Mucosa of gallbladder (tissue), 1 donor: ENCODE data around the gene GPR157. TPM values are rescaled to one million over a fixed set of nuclear protein-coding genes. Genes with fewer than 3 reads are reported as not detected.

Experiments
- DNase-seq: peaks from one replicate; pipeline ENCODE4 v3.0.0-alpha.2; 2020; ENCODE audit warnings: low spot score
- total RNA-seq: library from RNA; stranded (reverse); gene quantifications from one replicate; pipeline ENCODE4 v1.2.1, GENCODE V29; 2021
- donor health status: DM: no; HTN: no; CAD: no.

GPR157 gene
- total RNA-seq, 1 donor from 2014 or later: 8.3 TPM

- DNase-seq: no peak
These were observed 41.3 kb downstream of the GPR157 start for GRCh38 chr1:9087411-9088125.

GRCh38 chr1:9086796-9087195 is 42.1 kb downstream of the GPR157 start:
- DNase-seq: no peak

- no peak for DNase-seq
These were observed 42.9 kb downstream of the GPR157 start for GRCh38 chr1:9086045-9086444.

GRCh38 chr1:9085306-9085940 is 43.5 kb downstream of the GPR157 start:
- DNase-seq: no peak

GRCh38 chr1:9084906-9085305 is 44.0 kb downstream of the GPR157 start:
- no peak for DNase-seq

GRCh38 chr1:9081473-9081872 is 47.4 kb downstream of the GPR157 start:
- no peak for DNase-seq

GRCh38 chr1:9080705-9081291 is 48.1 kb downstream of the GPR157 start:
- DNase-seq: no peak

- DNase-seq: no peak
These were observed 48.8 kb downstream of the GPR157 start for GRCh38 chr1:9079988-9080704.

- DNase-seq: peak; percentile 25
These were observed 50.0 kb downstream of the GPR157 start for GRCh38 chr1:9078752-9079500.

- no peak for DNase-seq
These were observed 50.7 kb downstream of the GPR157 start for GRCh38 chr1:9078015-9078751.

- no peak for DNase-seq
These were observed 53.9 kb downstream of the GPR157 start for GRCh38 chr1:9075022-9075421.

- DNase-seq: no peak
These were observed 55.8 kb downstream of the GPR157 start for GRCh38 chr1:9073143-9073542.

GRCh38 chr1:9071554-9072235 is 57.2 kb downstream of the GPR157 start:
- DNase-seq: no peak

- DNase-seq: no peak
These were observed 58.4 kb downstream of the GPR157 start for GRCh38 chr1:9070486-9070885.

- no peak for DNase-seq
These were observed 59.4 kb downstream of the GPR157 start, which contains the start of gene SLC2A5 for GRCh38 chr1:9069326-9070100. TSS of gene SLC2A5 (minus strand) at chr1:9069635. CDS start at chr1:9069536, 99 bp downstream.

GRCh38 chr1:9068981-9069325 is 59.9 kb downstream of the GPR157 start:
- no peak for DNase-seq

GRCh38 chr1:9066945-9067807 is 61.7 kb downstream of the GPR157 start:
- peak; percentile 44 for DNase-seq

- no peak for DNase-seq
These were observed 63.6 kb downstream of the GPR157 start for GRCh38 chr1:9065213-9065751.
